Measurements from ENCODE around the gene DCTD.

Gene DCTD

DNA sequence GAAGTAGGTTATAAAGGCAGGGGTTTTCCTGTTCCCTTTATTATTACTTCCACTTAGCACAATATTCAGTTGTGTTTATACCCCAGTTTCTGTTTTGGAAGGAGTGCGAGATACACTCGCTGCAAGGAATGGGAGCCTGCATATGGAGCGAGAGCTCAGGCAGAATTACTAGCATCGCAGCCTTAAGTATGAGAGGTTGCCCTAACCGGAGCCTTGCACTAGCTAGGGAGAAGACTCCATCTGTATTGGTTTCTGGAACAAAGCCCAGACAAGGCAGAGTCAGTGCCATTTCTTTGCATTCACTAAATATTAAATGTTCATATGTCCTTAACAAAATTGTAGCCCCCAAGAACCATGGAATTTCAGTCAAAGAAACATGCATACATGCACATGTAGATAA is 6.2 kb upstream of the DCTD start:
- peaks cover 7% of the 10 kb centered on the region for H3K4me1 ChIP-seq (ENCODE audit: insufficient read depth, low read length, poor library complexity, severe bottlenecking)
- TF ChIP-seq CTCF (conservative IDR thresholded peaks at IDR 0.05; ENCODE audit: low read length) (no peak), EZH2phosphoT487 (IDR thresholded peaks at IDR 0.05; ENCODE audit: borderline replicate concordance) (no peak)
- 0 out of 2 replicates have a peak overlapping the region, but pooled peaks have one; percentile 28 for H2AFZ ChIP-seq (ENCODE audit: low read length)
- no peak overlapping the region for H3K4me2 ChIP-seq (ENCODE audit: low read depth, low read length, poor library complexity, severe bottlenecking)
- no peaks in the 10 kb centered on the region for H3K36me3 ChIP-seq (ENCODE audit: insufficient read depth, low read length)
- H3K4me3 ChIP-seq (ENCODE audit: low read length, poor library complexity, severe bottlenecking): no peak overlapping the region
- H3K9ac ChIP-seq (ENCODE audit: low read depth, low read length, poor library complexity, severe bottlenecking): no peak overlapping the region
- no peaks in the 10 kb centered on the region for H3K9me2 ChIP-seq (replicated peaks; ENCODE audit: low read depth, low read length)
- no peaks in the 10 kb centered on the region for H3K27me3 ChIP-seq (ENCODE audit: insufficient read depth, low read length, poor library complexity, severe bottlenecking)
- H3K79me2 ChIP-seq (ENCODE audit: insufficient read depth, low read length): no peaks in the 10 kb centered on the region
- H3F3A ChIP-seq (ENCODE audit: low read depth): 0 out of 2 replicates have a peak, but pooled peaks cover under 1% of the 10 kb centered on the region
- no peaks in the 10 kb centered on the region for H4K20me1 ChIP-seq (ENCODE audit: insufficient read depth, low read length, poor library complexity, severe bottlenecking)
- H3K9me3 ChIP-seq (ENCODE audit: insufficient read depth, low read depth, low read length): no peaks in the 10 kb centered on the region

DNA sequence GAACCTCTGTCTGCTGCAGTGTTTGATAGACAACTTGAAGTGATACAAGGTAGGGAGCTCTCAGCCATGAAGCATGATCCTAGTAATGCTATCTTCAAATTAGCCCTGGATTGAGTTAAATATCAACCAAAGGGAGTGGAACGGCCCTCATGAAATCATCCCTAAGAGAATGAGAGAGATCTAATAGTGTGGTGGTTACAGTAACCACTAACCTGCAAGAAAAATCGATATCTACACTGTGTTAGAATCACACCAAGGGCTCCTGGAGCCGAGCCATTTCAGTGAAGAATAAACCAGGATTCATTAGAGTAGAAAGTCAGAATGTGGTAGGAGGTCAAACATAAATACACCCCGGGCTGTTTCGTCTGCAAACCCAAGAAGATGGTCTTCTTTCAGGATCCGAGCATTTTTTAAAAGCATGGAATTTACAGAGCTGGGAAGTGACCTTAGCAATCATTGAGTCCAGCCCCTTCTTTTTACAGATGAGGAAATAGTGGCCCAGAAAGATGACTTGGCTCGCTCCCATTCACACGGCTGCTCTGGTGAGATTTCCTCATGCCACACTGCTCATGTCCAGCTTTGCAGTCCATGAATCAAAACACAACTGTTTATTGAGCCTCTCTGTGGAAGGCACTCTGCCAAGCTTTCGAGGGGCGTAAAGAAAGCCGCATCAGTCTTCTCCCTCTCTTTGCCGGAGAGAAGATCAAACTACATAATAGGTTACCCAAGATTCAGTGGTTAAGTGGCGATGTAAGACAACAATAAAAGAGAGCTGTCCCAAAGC is 5.5 kb upstream of the DCTD start:
- H3K36me3 ChIP-seq (ENCODE audit: insufficient read depth, low read length): no peaks in the 10 kb centered on the region
- H3F3A ChIP-seq (ENCODE audit: low read depth): 0 out of 2 replicates have a peak, but pooled peaks cover 3% of the 10 kb centered on the region
- H3K9ac ChIP-seq (ENCODE audit: low read depth, low read length, poor library complexity, severe bottlenecking): no peak overlapping the region
- no peaks in the 10 kb centered on the region for H3K9me3 ChIP-seq (ENCODE audit: insufficient read depth, low read depth, low read length)
- peaks cover 13% of the 10 kb centered on the region for H3K4me1 ChIP-seq (ENCODE audit: insufficient read depth, low read length, poor library complexity, severe bottlenecking)
- no peaks in the 10 kb centered on the region for H3K9me2 ChIP-seq (replicated peaks; ENCODE audit: low read depth, low read length)
- H3K4me3 ChIP-seq (ENCODE audit: low read length, poor library complexity, severe bottlenecking): no peak overlapping the region
- no peaks in the 10 kb centered on the region for H4K20me1 ChIP-seq (ENCODE audit: insufficient read depth, low read length, poor library complexity, severe bottlenecking)
- H3K79me2 ChIP-seq (ENCODE audit: insufficient read depth, low read length): no peaks in the 10 kb centered on the region
- no peaks in the 10 kb centered on the region for H3K27me3 ChIP-seq (ENCODE audit: insufficient read depth, low read length, poor library complexity, severe bottlenecking)
- TF ChIP-seq CTCF (conservative IDR thresholded peaks at IDR 0.05; ENCODE audit: low read length) (no peak), EZH2phosphoT487 (IDR thresholded peaks at IDR 0.05; ENCODE audit: borderline replicate concordance) (no peak)
- H3K4me2 ChIP-seq (ENCODE audit: low read depth, low read length, poor library complexity, severe bottlenecking): no peak overlapping the region
- 0 out of 2 replicates have a peak overlapping the region, but pooled peaks have one; percentile 29 for H2AFZ ChIP-seq (ENCODE audit: low read length)

- H3K27me3 ChIP-seq (ENCODE audit: insufficient read depth, low read length, poor library complexity, severe bottlenecking): no peaks in the 10 kb centered on the region
- H3K9ac ChIP-seq (ENCODE audit: low read depth, low read length, poor library complexity, severe bottlenecking): no peak overlapping the region
- H4K20me1 ChIP-seq (ENCODE audit: insufficient read depth, low read length, poor library complexity, severe bottlenecking): no peaks in the 10 kb centered on the region
- no peaks in the 10 kb centered on the region for H3K9me3 ChIP-seq (ENCODE audit: insufficient read depth, low read depth, low read length)
- no peak for TF ChIP-seq EZH2phosphoT487 (IDR thresholded peaks at IDR 0.05; ENCODE audit: borderline replicate concordance)
- no peak for TF ChIP-seq CTCF (conservative IDR thresholded peaks at IDR 0.05; ENCODE audit: low read length)
- peaks cover 17% of the 10 kb centered on the region for H3K4me1 ChIP-seq (ENCODE audit: insufficient read depth, low read length, poor library complexity, severe bottlenecking)
- H3K4me3 ChIP-seq (ENCODE audit: low read length, poor library complexity, severe bottlenecking): no peak overlapping the region
- no peak overlapping the region for H2AFZ ChIP-seq (ENCODE audit: low read length)
- H3K4me2 ChIP-seq (ENCODE audit: low read depth, low read length, poor library complexity, severe bottlenecking): no peak overlapping the region
- 0 out of 2 replicates have a peak, but pooled peaks cover 5% of the 10 kb centered on the region for H3F3A ChIP-seq (ENCODE audit: low read depth)
- no peaks in the 10 kb centered on the region for H3K36me3 ChIP-seq (ENCODE audit: insufficient read depth, low read length)
- H3K79me2 ChIP-seq (ENCODE audit: insufficient read depth, low read length): peaks cover 3% of the 10 kb centered on the region
- no peaks in the 10 kb centered on the region for H3K9me2 ChIP-seq (replicated peaks; ENCODE audit: low read depth, low read length)
Measured at GRCh38 chr4:182921608-182922007, 4.4 kb upstream of the DCTD start.

All from Loucy (cell line).